Activated effector memory CD4-positive, alpha-beta T cell treated with Interleukin-2 at 50 U/mL for 16 hours (primary cell): ENCODE data around the gene ING4.

Source experiments
- DNase-seq: peaks from one replicate; pipeline ENCODE4 v3.0.0-alpha.2; 2020

ING4 gene

DNA sequence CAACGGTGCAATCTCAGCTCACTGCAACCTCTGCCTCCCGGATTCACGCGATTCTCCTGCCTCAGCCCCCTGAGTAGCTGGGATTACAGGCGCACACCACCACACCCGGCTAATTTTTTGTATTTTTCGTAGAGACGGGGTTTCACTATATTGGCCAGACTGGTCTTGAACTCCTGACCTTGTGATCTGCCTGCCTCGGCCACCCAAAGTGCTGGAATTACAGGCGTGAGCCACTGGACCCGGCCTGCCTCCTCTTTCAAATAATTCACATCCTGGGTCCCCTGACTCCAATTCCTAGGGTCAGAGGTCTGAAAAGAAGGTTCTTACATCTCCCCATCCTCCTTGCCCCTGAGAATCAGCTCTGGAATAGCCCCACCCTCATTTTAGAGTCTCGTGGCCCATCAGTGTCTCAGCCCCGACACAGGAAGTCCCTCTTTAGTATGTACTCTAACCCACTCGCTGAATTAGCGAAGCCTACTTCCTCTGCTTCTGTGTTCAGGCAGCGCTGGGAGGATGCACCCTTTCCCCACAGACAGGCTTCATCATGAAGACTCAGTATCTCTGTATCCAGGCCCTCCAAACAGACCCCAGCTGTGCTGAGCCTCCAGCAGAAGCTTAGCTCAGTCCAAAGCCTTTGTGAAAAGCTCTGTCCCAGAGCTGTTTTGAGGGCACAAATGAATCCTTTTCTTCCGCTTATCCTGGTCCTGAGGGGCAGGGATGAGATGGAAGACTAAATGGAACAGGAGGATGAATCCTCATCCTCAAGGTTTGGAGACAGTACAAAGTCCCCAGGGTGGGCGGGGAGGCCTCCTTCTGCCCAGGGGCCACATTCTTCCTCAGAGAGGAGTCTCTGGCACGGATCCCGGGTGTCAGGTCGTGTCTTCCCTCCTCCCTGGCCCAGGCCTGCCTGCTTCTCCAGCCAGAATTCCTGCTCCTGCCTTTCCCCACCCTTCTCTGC is 30.6 kb downstream of the ING4 start:
- DNase-seq = peak; percentile 37

- DNase-seq = no peak
These were observed 31.4 kb downstream of the ING4 start for GRCh38 chr12:6631549-6631961.

DNA sequence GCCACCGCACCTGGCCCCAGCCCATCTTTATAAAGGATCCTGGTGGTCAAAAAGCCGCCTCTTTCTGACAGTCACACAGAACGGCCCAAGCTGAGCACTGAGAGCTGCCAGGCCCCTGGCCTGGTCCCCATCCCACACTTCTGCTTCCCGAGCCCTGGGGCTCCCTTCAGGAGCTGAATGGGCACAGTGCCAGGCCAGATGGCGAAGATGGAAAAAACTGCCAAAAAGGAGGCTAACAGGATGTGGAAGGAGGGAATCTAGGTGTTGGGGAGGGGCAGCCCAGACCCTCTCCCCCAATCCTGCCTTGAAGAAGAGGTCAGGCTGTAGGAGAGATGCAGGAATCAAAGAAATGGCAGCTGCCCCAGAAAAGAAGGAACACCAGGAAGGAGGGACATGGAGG is 32.2 kb downstream of the ING4 start:
- no peak for DNase-seq

DNA sequence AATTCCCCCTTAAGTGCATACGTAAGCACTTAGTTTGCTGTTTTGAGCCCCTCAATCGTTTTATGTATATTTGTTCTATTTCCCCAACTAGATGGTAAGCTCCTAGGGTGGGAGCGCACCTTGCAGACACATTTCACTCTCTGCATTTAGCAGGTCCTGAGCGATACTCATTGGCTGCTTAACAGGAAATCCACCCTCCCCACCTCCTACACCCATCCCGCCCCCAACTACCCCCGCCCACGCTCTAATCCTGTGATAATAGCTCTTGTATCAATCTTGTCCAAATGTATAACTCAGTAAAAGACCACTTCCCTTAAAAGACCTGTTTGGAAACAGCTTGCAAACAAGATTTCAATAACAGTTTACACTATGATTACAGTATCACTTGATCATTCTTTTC is 35.3 kb downstream of the ING4 start:
- DNase-seq = peak; percentile 32

- no peak for DNase-seq
These were observed 36.1 kb downstream of the ING4 start for GRCh38 chr12:6626654-6627283.

DNA sequence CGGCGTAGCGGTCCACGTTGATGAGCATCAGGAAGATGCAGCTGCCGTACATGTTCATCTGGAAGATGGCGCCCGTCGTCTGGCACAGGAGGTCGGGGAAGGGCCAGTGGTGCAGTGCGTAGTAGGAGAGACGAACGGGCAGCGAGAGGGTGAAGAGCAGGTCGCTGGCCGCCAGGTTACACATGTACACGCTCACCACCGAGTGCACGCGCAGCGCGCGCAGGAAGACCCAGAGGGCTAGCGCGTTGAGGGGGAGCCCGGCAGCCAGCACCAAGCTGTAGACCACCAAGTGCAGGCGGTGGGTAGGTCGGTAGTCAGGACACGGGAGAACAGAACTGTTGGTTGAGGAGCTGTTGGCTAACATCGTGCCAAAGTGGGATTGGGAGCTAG is 42.0 kb downstream of the ING4 start:
- no peak for DNase-seq

DNA sequence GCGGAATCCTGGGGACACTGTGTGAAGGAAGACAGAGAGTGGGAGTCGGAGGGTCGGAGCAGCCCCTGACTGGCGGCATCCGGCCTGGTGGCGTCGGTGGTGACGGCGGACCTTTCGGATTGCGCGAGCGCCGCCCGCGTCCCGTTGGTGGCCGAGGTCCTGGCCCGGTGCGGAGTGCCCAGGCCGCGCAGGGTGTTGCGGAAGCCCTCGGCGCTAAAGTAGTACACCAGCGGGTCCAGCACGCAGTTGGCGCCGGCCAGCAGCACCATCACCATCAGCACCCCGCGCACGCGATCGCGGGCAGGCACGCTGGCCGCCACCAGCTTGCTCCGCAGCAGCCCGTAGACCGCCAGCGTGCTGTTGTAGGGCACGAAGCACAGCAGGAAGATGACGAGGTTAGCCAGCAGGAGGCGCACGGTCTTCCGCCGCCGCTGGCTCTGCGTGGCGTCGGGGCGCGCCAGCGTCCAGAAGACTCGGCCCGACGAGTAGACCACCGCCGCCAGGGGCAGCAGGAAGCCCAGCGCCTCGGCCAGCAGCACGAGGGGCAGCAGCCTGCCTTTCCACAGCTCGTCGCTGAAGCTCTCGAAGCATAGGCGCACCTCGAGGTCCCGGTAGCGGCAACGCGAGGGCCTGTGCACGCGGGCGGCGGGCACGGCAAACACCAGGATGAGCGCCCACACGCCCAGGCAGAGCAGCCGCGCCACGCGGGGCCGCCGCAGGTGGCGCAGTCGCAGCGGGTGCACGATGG is 42.6 kb downstream of the ING4 start:
- peak; percentile 21 for DNase-seq

DNA sequence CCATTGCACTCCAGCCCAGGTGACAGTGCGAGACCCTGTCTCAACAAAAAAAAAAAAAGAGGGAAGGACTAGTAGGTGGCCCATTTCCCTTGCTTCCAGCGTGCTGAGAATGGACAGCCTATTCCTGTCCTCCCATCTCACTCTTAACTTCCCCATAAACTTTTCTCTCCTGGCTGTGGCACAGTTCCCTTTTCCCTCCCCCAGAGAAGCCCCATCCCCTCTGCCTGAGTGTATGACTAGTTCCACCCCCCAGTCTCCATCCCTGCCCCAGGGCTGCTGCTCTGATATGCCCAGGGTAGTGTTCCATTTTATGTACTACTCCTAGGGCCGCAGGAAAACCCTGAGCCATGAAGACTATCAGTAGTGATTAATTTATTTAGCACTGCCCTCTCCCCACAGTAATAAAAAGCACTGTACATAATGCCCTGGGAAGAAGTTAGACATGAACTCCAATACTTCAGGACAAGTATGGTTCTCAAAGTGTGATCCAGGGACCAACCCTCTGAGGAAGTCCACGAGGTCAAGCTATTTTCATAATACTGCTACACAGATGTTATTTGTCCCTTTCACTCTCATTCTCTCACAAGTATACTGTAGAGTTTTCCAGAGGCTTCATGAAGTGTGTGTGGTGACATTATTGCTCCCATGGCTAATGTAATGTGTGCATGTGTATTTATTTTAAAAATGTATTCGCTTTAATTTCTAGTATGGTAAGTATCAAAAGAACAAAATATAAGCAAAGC is 44.3 kb downstream of the ING4 start:
- no peak for DNase-seq

DNA sequence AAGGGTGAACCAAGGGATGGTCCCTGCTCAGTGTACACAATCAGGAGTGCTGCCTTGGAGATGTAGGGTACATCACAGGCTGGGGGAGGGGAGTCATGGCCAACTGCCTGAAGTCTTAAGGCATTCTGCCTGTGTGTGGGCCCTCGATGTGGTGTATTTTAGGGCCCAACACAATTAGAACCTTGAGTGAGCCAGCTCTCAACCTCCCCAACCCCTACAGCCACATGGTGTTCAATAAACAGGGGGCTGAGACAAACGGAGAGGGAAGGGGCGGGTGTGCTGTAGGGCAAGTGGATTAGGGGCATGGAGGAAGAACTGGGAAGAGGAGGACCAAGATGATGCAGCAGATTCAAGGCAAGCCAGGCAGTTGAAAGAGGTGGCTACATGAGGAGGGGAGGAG is 47.1 kb downstream of the ING4 start:
- DNase-seq = no peak

DNA sequence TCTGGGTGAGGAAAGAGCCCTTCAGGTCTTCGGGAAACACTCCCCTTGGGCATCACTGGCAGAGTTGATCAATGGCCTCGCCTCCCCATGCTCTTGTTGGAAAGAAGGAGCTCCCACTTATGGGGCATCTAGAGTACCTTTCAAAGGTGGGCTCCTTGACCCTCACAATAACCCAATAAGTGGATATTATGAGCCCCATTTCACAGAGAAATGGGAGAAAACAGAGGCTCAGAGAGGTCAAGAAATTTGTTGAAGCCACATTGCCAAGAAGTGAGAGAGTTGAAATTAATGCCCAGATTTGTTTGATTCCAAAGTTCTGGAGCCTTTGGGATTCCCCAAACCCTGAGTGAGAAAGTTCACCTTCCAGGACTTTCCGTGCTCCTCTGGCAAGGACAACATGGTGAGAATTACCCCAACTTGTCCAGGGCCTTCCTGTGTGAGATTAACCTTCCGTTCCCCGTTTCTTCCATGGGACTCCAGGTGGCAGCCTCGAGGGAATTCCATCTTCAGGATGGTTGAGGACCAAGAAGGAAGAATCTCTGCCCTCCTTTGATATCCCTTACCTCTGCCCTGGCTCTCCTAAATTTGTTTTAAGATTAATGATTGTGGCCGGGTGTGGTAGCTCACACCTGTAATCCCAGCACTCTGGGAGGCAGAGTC is 48.3 kb downstream of the ING4 start:
- no peak for DNase-seq

GRCh38 chr12:6613776-6614512 is 49.0 kb downstream of the ING4 start:
- DNase-seq = peak; percentile 37

DNA sequence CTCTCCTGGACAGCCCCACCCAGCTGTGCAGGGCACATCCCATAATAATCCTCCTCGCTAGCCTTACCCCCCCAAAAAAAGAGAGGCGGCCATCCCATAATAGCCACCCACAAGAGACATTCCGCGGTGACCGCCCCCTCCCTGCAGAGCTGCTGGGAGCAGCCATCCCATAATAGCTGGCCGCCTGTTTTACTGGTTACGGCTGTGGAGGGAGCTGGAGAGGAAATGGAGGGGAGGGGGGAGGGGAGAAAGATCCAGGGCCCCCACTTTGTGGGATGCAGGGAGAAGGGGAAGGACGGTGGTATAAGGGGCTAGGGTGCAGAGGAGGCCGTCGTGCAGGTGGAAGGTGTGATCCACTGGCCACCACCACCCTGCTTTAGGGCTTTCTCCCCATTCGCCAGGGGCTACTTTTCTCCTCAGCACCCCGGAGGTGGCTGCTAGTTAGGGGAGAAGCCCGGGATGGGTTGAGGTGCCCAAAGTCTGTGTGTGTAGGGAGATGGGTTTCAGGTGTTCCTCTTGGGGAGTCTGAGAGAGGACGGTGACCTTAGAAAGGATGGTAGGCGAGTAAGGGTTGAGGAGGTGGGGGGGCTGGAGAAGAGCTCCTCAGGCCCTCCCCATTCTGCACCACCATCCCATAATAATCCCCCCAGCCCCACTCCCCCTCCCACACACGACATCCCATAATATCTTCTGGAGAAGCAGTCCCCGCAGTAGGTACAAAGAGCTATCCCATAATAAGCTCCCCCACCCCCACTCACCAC is 49.7 kb downstream of the ING4 start:
- DNase-seq = peak; percentile 24

- no peak for DNase-seq
These were observed 50.3 kb downstream of the ING4 start for GRCh38 chr12:6612652-6613014.

- DNase-seq = peak; percentile 14
These were observed 50.7 kb downstream of the ING4 start for GRCh38 chr12:6612247-6612646.

DNA sequence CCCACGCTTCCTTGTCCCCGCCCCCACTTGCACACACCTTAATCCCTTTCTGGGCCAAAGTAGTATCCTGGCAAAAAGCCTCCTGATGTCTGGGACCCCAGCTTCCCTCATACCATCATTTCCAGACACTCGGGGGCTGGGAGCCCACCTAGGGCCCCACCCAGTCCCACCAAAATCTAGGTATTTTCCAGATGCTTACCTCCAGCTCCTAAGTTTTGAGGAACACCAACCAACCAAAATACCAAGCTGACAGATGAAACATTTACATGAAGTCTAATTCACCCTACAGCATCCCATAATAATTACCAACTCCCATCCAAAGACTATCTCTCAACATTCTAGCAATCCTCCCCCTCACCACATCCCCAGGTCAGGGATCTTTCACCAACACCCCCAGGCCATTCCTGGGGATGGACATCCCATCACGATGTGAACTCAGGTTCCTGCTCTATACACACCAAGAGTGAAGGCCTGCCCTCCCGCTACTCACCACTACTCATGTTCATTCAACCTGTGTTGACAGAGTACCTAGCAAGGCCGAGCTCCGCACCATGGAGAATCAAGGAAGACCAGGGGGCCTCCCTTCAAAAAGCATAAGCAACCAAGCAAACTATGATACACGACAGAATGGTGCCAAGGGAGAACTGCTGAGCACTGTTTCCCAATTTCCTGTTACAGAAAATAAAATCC is 54.2 kb downstream of the ING4 start:
- no peak for DNase-seq

DNA sequence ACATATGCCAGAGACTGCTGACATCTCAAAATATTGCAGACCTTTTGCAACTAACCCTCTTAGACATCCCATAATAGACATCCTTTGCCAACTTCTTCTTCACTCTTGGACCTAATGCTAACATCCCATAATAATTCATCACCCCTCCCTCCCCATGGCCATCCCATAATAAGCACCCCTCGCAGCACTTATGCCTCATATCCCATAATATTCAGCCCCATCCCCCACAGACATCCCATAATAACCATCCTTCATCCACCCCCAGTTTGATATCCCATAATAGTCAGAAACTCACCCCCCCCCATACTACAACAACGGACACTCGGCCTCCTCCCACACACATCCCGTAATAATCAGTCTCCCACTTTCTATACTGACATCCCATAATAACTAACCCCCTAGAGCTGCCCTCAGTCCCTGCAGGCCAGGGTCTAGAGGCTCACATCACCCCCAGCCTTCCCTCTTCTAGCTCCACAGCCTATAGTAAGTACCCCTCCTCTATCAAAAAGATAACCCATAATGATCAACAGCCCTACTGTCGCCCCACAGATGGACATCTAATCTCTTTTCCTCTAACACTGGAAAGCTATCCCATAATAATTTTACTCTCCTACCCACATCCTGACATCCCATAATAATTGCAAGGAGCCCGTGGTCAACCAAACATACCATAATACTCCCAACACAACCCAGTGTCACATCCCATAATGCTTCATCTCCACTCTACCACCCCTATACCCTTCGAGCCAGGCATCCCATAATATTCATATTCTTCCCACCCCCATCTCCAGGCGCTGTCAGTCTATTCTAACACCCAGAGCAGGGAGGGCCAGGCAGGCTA is 54.9 kb downstream of the ING4 start:
- peak; percentile 48 for DNase-seq

DNA sequence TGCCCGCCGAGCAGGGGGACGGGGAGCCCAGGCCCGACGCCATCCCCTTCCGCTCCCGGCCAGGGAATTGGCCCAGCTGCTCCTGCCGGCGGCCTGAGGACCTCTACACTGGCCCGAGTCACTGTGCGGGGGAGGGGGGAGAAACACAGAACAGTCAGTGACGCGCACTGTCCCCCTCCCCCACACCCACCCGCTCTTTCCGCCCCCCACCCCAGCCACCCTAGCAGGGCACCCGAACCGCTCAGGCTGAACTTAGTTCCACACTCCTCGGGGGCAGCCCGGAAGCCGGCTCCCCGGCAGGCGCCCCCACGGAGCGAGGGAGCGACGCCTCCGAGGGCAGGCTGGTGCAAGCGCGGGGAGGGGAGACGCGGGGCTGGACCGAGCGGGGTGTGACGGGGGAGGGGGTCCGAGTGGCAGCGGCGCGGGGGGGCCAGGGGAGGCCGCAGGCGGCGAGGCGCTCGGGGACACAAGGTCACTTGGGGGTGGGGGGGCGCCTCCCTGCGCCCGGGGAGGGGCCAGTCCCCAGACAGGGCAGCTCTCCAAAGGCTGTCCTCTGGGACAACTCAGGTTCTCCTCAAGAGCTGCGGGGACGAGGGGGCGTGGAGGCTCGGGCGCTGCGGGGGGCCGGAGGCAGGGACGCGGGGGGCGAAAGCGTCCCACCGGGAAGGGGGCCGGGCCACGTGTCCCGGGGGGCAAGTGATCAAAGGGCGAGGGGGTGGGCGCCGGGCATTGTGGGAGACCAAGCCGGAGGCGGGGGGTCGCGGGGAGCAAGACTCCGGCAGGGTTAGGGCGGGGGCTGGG is 56.4 kb downstream of the ING4 start:
- DNase-seq = peak; percentile 43
